Esophagus muscularis mucosa (tissue), 4 donors: Measurements from ENCODE around the gene SNTB2. TPM values are rescaled to one million over a fixed set of nuclear protein-coding genes. Genes with fewer than 3 reads are reported as not detected.

ENCODE experiments used
- DNase-seq: peaks from one replicate; pipeline ENCODE4 v3.0.0-alpha.2; 2017; ENCODE audit errors: extremely low spot score
- H3K27ac ChIP-seq, 4 donors: fragments of 200-600 bp; sonication (generic); replicated peaks in 1 of 4; 1 replicate in 3 of 4; 2 replicates in 1 of 4; pipeline ENCODE4 v1.5.1; 2016 to 2019; ENCODE audit warnings: mild to moderate bottlenecking in 1 of 4
- H3K27me3 ChIP-seq, 4 donors: fragments of 200-600 bp; sonication (generic); one replicate each; pipeline versions ENCODE4 v1.5.1 to v1.6.0; 2016 to 2019
- H3K36me3 ChIP-seq, 4 donors: fragments of 200-600 bp; sonication (generic); one replicate each; pipeline ENCODE4 v1.5.1; 2016 to 2019
- H3K4me1 ChIP-seq, 4 donors: fragments of 200-600 bp; sonication (generic); one replicate each; pipeline ENCODE4 v1.5.1; 2016 to 2019
- H3K4me3 ChIP-seq, 4 donors: fragments of 200-600 bp; sonication (generic); 1 replicate in 2 of 4; 2 replicates in 2 of 4; pipeline ENCODE4 v1.5.1; 2016 to 2019; ENCODE audit warnings: mild to moderate bottlenecking in 4 of 4, moderate library complexity in 1 of 4
- H3K9me3 ChIP-seq, 4 donors: fragments of 200-600 bp; sonication (generic); 1 replicate in 3 of 4; 2 replicates in 1 of 4; pipeline ENCODE4 v1.5.1; 2016 to 2019
- CTCF ChIP-seq, 3 experiments: fragments of 200-600 bp in 2 of 3; fragments of 450-650 bp in 1 of 3; sonication (generic) in 2 of 3; IDR thresholded peaks; one replicate each; pipeline ENCODE4 v1.5.1; 2017 to 2019; ENCODE audit warnings: antibody characterized with exemption in 3 of 3, mild to moderate bottlenecking in 2 of 3, moderate library complexity in 1 of 3
- EP300 ChIP-seq: sonication (generic); formaldehyde crosslinking; IDR thresholded peaks from one replicate; pipeline ENCODE4 v1.6.1; 2017; ENCODE audit warnings: antibody characterized with exemption
- POLR2A ChIP-seq: fragments of 450-650 bp; IDR thresholded peaks from one replicate; pipeline ENCODE4 v1.6.1; 2017; ENCODE audit warnings: antibody characterized with exemption, moderate library complexity, mild to moderate bottlenecking, low read depth
- POLR2AphosphoS5 ChIP-seq, 2 donors: sonication (generic); formaldehyde crosslinking; IDR thresholded peaks; one replicate each; pipeline ENCODE4 v1.6.1; 2017; ENCODE audit warnings: antibody characterized with exemption in 2 of 2
- whole genome bisulfite sequencing: methylation state at CpG from one replicate; pipeline ENCODE4 v1.1.5; 2018; 5-methylcytosine and 5-hydroxymethylcytosine counted together
- intact Hi-C: fragments of 100-400 bp; cut with DNase I; formaldehyde crosslinking; loops from one replicate; pipeline ENCODE4 v1.15.1; 2023
- total RNA-seq, 4 donors: library from RNA; depleted of rRNA; stranded (reverse); fragments of >200 nt; gene quantifications; one replicate each; pipeline versions ENCODE4 v1.1.0 to v1.2.1, GENCODE V29; 2016

Gene SNTB2
- total RNA-seq, 4 donors from 2014 or later = 36.1 to 73.4 (median 54.8) TPM

- DNase-seq = no peak
- intact Hi-C loops = no loop called here
- Histone ChIP-seq H3K27me3 (no peaks in the 10 kb centered on the region), H3K4me3 (no peak overlapping the region), H3K36me3 (no peaks in the 10 kb centered on the region), H3K27ac (peak overlapping the region in 1 of 4 donors; percentile 16), H3K4me1 (peaks cover 7 to 93% (median 82%) of the 10 kb centered on the region in 4 donors), H3K9me3 (no peaks in the 10 kb centered on the region)
- TF ChIP-seq POLR2A (no peak), POLR2AphosphoS5 (IDR thresholded peaks at IDR 0.05) (no peak), CTCF (IDR thresholded peaks at IDR 0.05) (no peak)
These were observed 6.9 kb downstream of the SNTB2 start for GRCh38 chr16:69193855-69194254.

- peak in 1 of 2 donors; percentile 33 for TF ChIP-seq POLR2AphosphoS5 (IDR thresholded peaks at IDR 0.05)
- TF ChIP-seq EP300 = no peak
- H3K9me3 ChIP-seq = no peaks in the 10 kb centered on the region
- no peaks in the 10 kb centered on the region for H3K36me3 ChIP-seq
- intact Hi-C loops = no loop called here
- no peak overlapping the region for H3K4me3 ChIP-seq
- H3K27ac ChIP-seq = no peak overlapping the region
- DNase-seq = no peak
- H3K27me3 ChIP-seq = no peaks in the 10 kb centered on the region
- peaks cover 7 to 92% (median 79%) of the 10 kb centered on the region in 4 donors for H3K4me1 ChIP-seq
These were observed 7.5 kb downstream of the SNTB2 start for GRCh38 chr16:69194488-69194887.

GRCh38 chr16:69195369-69196029, 8.5 kb downstream of the SNTB2 start:
- no peak for DNase-seq
- 70% methylated on average over 4 of the region's 4 CpGs for WGBS
- no peak for TF ChIP-seq POLR2A
- no peak for TF ChIP-seq EP300
- no peak for TF ChIP-seq POLR2AphosphoS5 (IDR thresholded peaks at IDR 0.05)
- no peak for TF ChIP-seq CTCF (IDR thresholded peaks at IDR 0.05)
- no peaks in the 10 kb centered on the region for H3K9me3 ChIP-seq
- intact Hi-C loops = no loop called here
- no peaks in the 10 kb centered on the region for H3K27me3 ChIP-seq
- H3K4me1 ChIP-seq = peaks cover 7 to 82% (median 69%) of the 10 kb centered on the region in 4 donors
- H3K27ac ChIP-seq = no peak overlapping the region
- no peak overlapping the region for H3K4me3 ChIP-seq
- no peaks in the 10 kb centered on the region for H3K36me3 ChIP-seq

GRCh38 chr16:69197573-69197972, 10.6 kb downstream of the SNTB2 start:
- DNase-seq = no peak
- Histone ChIP-seq H3K36me3 (no peaks in the 10 kb centered on the region), H3K27ac (no peak overlapping the region), H3K4me1 (peaks cover 4 to 82% (median 65%) of the 10 kb centered on the region in 4 donors), H3K9me3 (no peaks in the 10 kb centered on the region), H3K4me3 (no peak overlapping the region), H3K27me3 (no peaks in the 10 kb centered on the region)
- TF ChIP-seq EP300 = no peak
- no peak for TF ChIP-seq POLR2AphosphoS5 (IDR thresholded peaks at IDR 0.05)
- no peak for TF ChIP-seq POLR2A
- no peak for TF ChIP-seq CTCF (IDR thresholded peaks at IDR 0.05)
- intact Hi-C loops = no loop called here

GRCh38 chr16:69199382-69199781, 12.4 kb downstream of the SNTB2 start:
- WGBS = 91% methylated on average over 7 of the region's 7 CpGs
- no peaks in the 10 kb centered on the region for H3K36me3 ChIP-seq
- H3K9me3 ChIP-seq = no peaks in the 10 kb centered on the region
- H3K27ac ChIP-seq = no peak overlapping the region
- DNase-seq = no peak
- no peaks in the 10 kb centered on the region for H3K27me3 ChIP-seq
- TF ChIP-seq POLR2AphosphoS5 (IDR thresholded peaks at IDR 0.05) = no peak
- no peak for TF ChIP-seq EP300
- TF ChIP-seq CTCF (IDR thresholded peaks at IDR 0.05) = no peak
- no peak for TF ChIP-seq POLR2A
- no peak overlapping the region for H3K4me3 ChIP-seq
- peaks cover 5 to 81% (median 61%) of the 10 kb centered on the region in 4 donors for H3K4me1 ChIP-seq
- intact Hi-C loops = no loop called here
